ENCODE results near the gene RTCA.
A peak's percentile ranks its signal among the peaks of the same experiment; 100 is the strongest.
"Not testable (repeated sequence)": the region's sequence is repeated elsewhere in the genome, so short reads cannot be mapped to it uniquely, and the experiment has no call there.

Gene RTCA

GRCh38 chr1:100302739-100303138, 36.7 kb downstream of the RTCA start:
- FAIRE-seq (no peak), DNase-seq (ENCODE audit: extremely low spot score, insufficient read length, low read depth) (no peak)

DNA sequence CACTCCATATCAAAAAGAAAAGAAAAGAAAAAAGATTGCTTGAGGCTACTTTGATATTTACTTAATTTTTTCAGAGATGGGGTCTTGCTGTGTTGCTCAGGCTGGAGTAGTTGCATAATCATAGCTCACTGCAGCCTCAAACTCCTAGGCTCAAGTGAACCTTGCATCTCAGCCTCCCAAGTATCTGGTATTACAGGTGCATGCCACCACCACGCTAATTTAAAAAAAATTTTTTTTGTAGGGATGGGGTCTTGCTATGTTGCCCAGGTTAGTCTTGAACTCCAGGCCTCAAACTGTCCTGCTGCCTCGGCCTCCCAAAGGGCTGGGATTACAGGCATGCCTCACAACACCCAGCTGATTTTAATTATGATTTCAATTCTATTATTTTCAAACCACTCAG, 38.2 kb downstream of the RTCA start:
- no peak for DNase-seq (ENCODE audit: extremely low spot score, insufficient read length, low read depth)

DNA sequence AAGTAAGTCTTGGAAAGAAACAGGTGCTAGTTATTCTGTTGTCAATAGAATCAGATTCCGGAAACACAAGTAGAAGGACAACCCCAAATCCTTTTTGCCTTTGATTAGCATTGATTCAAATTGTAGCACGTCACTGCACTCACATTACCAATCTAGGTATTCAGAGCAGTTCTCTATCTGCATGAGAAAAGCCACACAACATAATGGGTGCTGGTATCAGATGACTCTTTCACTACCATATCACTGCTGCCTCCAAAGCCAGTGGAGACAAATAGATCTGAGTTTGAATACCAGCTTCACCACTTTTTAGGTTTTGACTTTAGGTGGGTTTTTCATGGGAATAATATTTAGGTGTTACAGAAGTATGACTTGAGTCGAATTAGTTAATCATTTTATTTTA, 38.9 kb downstream of the RTCA start:
- no peak for FAIRE-seq

More for the DNA sequence above, 38.2 kb downstream of the RTCA start:
- no peak for FAIRE-seq

GRCh38 chr1:100305954-100306353, 39.9 kb downstream of the RTCA start:
- DNase-seq (ENCODE audit: extremely low spot score, insufficient read length, low read depth) = no peak
- FAIRE-seq = no peak

More for the DNA sequence above, 38.9 kb downstream of the RTCA start:
- no peak for DNase-seq (ENCODE audit: extremely low spot score, insufficient read length, low read depth)

DNA sequence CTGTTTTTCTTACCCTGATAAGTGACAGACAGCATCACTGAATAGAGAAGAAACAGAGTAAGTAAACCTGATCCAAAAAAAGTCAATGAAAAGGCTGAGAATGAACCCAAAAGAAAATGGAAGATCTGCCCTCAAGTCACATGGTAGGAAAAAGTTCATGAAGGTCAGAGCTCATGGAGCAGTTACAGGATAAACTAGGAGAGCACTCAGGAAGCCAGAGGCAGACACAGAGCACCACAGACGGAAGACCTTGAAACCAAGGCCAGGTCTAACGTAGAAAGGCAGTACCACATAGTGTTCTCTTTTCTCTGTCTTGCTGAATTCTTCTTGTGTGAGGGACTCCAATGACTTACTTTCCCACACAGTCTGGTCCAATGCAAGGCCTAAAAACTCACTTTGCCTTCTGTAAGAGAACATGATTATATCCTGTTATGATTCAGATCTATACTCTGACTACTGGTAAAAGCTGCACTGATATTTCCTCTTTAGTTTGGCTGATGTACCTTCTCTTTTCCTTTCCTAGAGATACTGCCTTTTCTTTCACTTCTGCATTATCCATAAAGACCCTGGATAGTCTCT, 40.8 kb downstream of the RTCA start:
- FAIRE-seq = no peak
- no peak for DNase-seq (ENCODE audit: extremely low spot score, insufficient read length, low read depth)

DNA sequence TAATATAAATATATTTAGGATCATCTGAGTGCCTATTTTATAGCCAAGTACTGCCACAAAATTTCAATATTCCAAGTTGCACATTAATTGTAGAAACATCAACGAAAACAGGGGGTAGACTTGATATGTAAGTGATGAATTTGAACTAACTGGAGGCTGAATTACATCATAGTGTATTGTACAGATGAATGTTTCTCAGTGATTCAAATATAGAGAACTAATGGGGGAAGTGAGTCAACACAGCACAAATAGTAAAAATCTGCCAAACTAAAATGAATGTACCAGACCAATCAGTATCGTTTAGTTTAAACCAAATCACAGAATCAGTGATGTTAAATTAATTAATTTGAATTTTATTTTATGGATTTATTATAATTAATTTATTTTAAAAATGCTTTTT, 42.8 kb downstream of the RTCA start:
- no peak for FAIRE-seq
- DNase-seq (ENCODE audit: extremely low spot score, insufficient read length, low read depth) = no peak

DNA sequence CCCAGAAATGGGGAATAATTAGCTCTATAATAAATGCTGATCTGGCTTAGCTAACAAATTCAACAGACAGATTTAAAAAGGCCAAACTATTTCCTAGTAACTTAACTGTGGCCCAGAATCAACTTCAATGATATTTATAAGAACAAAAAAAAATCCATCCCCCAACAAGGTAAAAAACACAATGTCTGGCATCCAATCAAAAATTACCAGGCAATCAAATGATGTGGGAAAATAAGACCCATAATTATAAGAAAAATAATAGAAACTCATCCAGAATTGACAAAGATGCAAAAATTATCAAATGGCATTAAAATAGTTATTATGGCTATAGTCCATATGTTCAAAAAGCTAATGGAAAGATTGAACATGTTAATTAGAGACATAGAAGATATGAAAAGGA, 43.8 kb downstream of the RTCA start:
- no peak for DNase-seq (ENCODE audit: extremely low spot score, insufficient read length, low read depth)
- no peak for FAIRE-seq

GRCh38 chr1:100313382-100313781, 47.4 kb downstream of the RTCA start:
- DNase-seq (ENCODE audit: extremely low spot score, insufficient read length, low read depth) (no peak), FAIRE-seq (no peak)

DNA sequence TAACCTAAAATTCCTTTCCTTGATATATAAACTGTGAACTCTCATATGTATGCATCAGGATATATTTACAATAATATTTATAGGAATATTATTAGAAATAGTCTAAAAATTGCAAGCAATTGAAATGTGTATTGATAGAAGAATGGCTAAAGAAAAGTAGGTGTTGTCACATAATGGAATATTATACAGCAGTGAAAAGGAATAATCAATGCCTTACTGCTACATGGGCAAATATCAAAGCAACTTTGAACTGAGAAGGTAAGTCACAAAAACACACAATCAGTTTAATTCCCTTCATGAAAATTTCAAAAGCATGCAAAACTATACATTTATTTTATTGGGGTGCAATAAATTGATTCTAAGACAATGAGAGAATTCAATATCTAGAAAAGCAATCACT, 50.6 kb downstream of the RTCA start:
- FAIRE-seq (no peak), DNase-seq (ENCODE audit: extremely low spot score, insufficient read length, low read depth) (no peak)

- no peak for FAIRE-seq
- no peak for DNase-seq (ENCODE audit: extremely low spot score, insufficient read length, low read depth)
Measured at GRCh38 chr1:100320311-100321099, 54.5 kb downstream of the RTCA start.

DNA sequence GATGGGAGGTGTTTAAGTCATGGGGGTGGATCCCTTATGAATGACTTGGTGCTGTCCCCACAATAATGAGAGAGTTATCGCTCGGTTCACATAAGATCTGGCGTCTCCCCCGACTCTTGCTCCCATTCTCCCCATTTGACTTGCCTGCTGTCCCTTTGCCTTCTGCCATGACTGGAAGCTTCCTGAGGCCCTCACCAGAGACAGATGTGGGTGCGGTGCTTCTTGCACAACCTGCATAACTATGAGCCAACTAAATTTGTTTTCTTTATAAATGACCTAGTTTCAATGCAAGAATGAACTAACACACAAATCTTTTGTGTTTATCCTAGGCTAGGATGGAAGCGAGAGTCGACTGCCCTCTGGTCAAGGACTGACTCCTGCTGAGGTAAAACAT, 55.1 kb downstream of the RTCA start:
- FAIRE-seq = no peak
- DNase-seq (ENCODE audit: extremely low spot score, insufficient read length, low read depth) = no peak

- DNase-seq (ENCODE audit: extremely low spot score, insufficient read length, low read depth) = no peak
- no peak for FAIRE-seq
Measured at GRCh38 chr1:100321506-100321905, 55.5 kb downstream of the RTCA start.

DNA sequence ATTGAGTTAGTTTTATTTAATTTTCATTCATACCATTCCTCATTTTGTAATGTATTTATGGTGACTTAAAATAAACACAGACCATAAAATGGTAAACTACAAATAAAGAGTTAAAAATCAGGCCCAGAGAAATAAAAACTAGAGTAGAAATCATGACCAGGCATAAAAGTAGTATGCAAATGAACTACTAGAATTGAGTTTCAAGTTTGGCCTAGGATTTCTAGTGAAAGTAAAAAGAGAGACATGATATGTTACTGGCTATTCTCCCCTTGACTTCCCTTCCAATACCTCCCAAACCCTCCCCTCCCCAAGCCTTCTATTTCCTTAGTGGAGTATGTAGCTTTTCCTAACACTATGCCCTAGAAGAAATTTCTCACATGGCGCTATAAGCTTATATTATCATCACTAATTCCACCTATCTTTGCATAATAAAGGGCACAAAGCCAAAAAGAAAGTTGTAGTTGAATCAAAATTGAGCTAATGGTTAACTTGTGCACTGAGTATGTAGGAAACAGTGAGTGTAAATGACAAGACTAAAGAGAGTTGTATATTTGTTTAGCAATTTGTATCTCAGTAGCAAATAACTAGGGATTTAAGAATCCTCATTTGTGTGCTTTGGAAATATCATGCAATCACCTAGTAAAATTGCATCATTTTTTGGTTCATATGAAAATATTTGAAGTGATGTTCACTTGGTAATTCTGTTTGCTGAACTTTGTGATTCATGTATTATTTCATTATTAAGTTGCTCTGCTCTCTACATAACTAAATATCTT, 56.6 kb downstream of the RTCA start:
- FAIRE-seq = peak; percentile 52
- no peak for DNase-seq (ENCODE audit: extremely low spot score, insufficient read length, low read depth)

GRCh38 chr1:100323419-100324106, 57.5 kb downstream of the RTCA start:
- no peak for FAIRE-seq
- DNase-seq (ENCODE audit: extremely low spot score, insufficient read length, low read depth) = no peak

DNA sequence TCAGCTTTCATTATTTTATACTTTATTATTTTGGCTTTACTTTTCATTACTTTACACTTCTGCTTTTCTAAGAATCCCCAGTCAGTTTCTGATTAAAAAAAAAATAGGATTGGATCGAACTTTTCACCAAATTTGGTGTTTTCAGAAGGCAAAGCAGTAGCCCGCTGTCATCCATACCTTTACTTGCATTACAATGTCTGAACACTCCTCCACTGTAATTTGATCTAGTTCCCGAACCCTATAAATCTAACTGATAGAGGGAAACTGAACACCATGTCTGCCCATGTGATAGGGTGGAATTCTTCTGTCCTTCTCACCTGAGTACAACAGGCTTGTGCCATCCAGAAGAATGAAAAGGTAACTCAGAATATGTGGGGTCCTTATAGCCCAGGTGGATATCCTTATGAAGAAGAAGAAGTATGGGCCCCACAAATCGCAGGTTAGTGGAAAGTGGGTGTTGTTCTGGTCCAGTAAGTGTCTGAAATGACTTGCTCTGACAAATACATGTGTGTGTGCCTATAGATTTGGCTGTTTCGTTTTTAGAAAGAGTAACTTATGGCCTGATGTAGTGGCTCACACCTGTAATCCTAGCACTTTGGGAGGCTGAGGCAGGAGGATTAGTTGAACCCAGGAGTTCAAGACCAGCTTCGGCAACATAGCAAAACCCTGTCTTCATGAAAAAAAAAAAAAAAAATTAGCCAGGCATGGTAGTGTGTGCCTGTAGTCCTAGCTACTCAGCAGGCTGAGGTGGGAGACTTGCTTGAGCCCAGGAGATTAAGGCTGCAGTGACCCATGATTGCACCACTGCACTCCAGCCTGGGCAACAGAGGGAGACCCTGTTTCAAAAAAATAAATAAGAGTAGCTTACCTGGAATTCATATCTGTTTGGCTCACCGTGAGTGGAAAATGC, 59.7 kb downstream of the RTCA start:
- peak; percentile 33 for FAIRE-seq
- no peak for DNase-seq (ENCODE audit: extremely low spot score, insufficient read length, low read depth)

- not testable (repeated sequence) for FAIRE-seq; DNase-seq (ENCODE audit: extremely low spot score, insufficient read length, low read depth)
Measured at GRCh38 chr1:100326325-100326670, 60.3 kb downstream of the RTCA start.

DNA sequence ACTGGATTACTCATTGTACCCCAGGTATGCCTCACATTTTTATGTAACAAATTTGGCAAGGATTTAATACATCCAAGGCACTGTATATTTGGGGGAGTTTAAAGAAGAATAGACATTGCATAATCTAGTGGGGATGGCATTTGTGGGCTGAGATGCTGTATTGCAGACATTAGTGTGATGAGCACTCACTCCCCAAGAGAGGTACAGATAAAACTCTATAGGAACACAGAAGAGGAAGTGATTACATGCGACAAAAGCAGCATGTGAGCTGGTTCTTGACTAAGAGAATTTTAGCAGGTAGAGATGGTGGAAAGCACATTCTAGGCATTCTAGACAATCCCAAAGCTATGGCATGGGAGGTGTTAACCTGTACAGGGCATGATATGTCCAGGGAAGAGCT, 62.1 kb downstream of the RTCA start:
- FAIRE-seq = no peak
- no peak for DNase-seq (ENCODE audit: extremely low spot score, insufficient read length, low read depth)

GRCh38 chr1:100331146-100331545, 65.1 kb downstream of the RTCA start:
- not testable (repeated sequence) for DNase-seq (ENCODE audit: extremely low spot score, insufficient read length, low read depth); FAIRE-seq

DNA sequence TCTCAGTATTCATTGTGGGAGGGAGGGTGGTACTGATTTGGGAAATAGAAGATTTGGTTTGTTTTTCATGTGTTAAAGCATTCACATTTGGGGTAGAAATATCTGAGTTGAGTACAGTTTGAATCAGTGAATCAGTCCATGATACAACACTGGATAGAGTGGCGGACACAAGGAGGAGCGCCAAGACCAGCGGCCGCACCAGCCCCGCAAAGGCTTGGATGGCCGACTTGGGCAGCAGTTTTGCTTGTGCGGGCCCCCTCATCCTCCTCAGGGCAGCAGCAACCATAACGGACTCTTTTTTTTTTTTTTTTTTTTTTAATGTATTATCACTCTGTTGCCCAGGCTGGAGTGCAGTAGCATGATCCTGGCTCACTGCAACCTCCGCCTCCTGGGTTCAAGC, 66.3 kb downstream of the RTCA start:
- no peak for FAIRE-seq
- no peak for DNase-seq (ENCODE audit: extremely low spot score, insufficient read length, low read depth)

DNA sequence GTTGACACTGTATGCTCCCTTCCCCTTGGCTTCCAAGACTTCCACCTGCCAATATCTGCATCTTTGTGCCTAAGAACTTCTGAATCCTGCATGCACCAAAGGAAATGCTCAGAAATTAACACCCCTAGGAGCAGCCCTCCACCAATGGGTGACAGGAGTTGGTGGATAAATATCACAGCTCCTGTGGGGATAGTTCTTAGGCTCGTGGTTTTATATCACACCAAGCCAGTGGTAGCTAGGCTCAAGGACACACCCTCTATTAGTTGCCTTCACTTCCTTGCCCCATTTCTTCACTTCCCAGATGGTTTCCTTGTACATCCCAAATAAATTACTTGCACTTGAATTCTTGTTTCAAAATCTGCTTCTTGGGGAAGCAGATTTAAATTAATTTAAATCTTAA, 69.4 kb downstream of the RTCA start:
- FAIRE-seq (no peak), DNase-seq (ENCODE audit: extremely low spot score, insufficient read length, low read depth) (no peak)

Measured in GM18507 (cell line).